HL-60 (cell line): ENCODE measurements around the gene MFSD2A.
"Not testable (repeated sequence)": the region's sequence is repeated elsewhere in the genome, so short reads cannot be mapped to it uniquely, and the experiment has no call there.

Source experiments
- DNase-seq, 2 experiments: peaks; one replicate each; pipeline ENCODE4 v3.0.0-alpha.2; 2010 to 2020; ENCODE audit warnings: low read depth in 1 of 2, low spot score in 1 of 2
- H3K27ac ChIP-seq: fragments of 250-450 bp; sonication (Bioruptor Pico); replicated peaks from 2 replicates; pipeline ENCODE4 v1.5.1; 2020; ENCODE audit warnings: mild to moderate bottlenecking, moderate library complexity
- H3K27me3 ChIP-seq: fragments of 250-450 bp; sonication (Bioruptor Pico); 2 replicates; pipeline ENCODE4 v1.5.1; 2021; ENCODE audit warnings: mild to moderate bottlenecking, moderate library complexity; ENCODE audit not compliant: insufficient read depth, poor library complexity, severe bottlenecking
- H3K4me3 ChIP-seq: replicated peaks from 2 replicates; pipeline ENCODE4 v1.5.1; 2011; ENCODE audit warnings: mild to moderate bottlenecking, control low read depth, low read length; ENCODE audit not compliant: insufficient read depth
- CTCF ChIP-seq: IDR thresholded peaks from one replicate; pipeline ENCODE4 v1.5.1; 2011; ENCODE audit warnings: low read length, control low read depth, inconsistent platforms; ENCODE audit not compliant: insufficient read depth
- GABPA ChIP-seq: IDR thresholded peaks from 2 replicates; pipeline ENCODE4 v1.6.1; 2012; ENCODE audit warnings: low read depth
- POLR2AphosphoS5 ChIP-seq: IDR thresholded peaks from 2 replicates; pipeline ENCODE4 v1.6.1; 2012; ENCODE audit warnings: low read depth
- SPI1 ChIP-seq: IDR thresholded peaks from 2 replicates; pipeline ENCODE4 v1.6.1; 2012; ENCODE audit warnings: low read depth, mild to moderate bottlenecking, borderline replicate concordance
- TF ChIP-seq, protein P1 (sequence below): IDR thresholded peaks from 2 replicates; pipeline ENCODE4 v1.6.1; 2012; ENCODE audit warnings: low read depth; ENCODE audit not compliant: insufficient replicate concordance

Gene MFSD2A

GRCh38 chr1:39981385-39981784 lies 26.4 kb downstream of the MFSD2A start:
- H3K4me3 ChIP-seq: no peak overlapping the region
- no peak for DNase-seq
- no peak for TF ChIP-seq SPI1
- TF ChIP-seq CTCF: no peak
- no peak for TF ChIP-seq GABPA
- no peak for TF ChIP-seq POLR2AphosphoS5
- no peaks in the 10 kb centered on the region for H3K27me3 ChIP-seq
- H3K27ac ChIP-seq: no peak overlapping the region

GRCh38 chr1:39981945-39982344 lies 27.0 kb downstream of the MFSD2A start:
- no peak overlapping the region for H3K27ac ChIP-seq
- no peak for DNase-seq
- no peak overlapping the region for H3K4me3 ChIP-seq
- no peaks in the 10 kb centered on the region for H3K27me3 ChIP-seq
- no peak for TF ChIP-seq GABPA
- TF ChIP-seq, protein P1, sequence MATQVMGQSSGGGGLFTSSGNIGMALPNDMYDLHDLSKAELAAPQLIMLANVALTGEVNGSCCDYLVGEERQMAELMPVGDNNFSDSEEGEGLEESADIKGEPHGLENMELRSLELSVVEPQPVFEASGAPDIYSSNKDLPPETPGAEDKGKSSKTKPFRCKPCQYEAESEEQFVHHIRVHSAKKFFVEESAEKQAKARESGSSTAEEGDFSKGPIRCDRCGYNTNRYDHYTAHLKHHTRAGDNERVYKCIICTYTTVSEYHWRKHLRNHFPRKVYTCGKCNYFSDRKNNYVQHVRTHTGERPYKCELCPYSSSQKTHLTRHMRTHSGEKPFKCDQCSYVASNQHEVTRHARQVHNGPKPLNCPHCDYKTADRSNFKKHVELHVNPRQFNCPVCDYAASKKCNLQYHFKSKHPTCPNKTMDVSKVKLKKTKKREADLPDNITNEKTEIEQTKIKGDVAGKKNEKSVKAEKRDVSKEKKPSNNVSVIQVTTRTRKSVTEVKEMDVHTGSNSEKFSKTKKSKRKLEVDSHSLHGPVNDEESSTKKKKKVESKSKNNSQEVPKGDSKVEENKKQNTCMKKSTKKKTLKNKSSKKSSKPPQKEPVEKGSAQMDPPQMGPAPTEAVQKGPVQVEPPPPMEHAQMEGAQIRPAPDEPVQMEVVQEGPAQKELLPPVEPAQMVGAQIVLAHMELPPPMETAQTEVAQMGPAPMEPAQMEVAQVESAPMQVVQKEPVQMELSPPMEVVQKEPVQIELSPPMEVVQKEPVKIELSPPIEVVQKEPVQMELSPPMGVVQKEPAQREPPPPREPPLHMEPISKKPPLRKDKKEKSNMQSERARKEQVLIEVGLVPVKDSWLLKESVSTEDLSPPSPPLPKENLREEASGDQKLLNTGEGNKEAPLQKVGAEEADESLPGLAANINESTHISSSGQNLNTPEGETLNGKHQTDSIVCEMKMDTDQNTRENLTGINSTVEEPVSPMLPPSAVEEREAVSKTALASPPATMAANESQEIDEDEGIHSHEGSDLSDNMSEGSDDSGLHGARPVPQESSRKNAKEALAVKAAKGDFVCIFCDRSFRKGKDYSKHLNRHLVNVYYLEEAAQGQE: no peak
- TF ChIP-seq SPI1: no peak
- no peak for TF ChIP-seq CTCF
- TF ChIP-seq POLR2AphosphoS5: no peak

DNA sequence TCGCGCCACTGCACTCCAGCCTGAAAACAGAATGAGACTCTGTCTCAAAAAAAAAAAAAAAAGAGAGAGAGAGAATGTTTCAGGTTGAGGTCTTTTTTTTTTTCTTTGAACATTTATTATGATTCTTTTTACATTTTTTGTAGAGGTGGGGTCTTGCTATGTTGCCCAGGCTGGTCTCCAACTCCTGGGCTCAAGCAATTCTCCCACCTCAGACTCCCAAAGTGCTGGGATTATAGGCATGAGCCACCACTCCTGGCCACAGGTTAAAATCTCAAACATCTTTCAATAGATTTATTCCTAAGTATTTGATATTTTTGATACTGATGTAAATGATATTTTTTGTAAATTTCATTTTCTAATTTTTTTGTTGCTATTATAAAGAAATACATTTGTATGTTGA lies 29.5 kb downstream of the MFSD2A start:
- DNase-seq, H3K27me3 ChIP-seq, H3K27ac ChIP-seq, H3K4me3 ChIP-seq: not testable (repeated sequence)

DNA sequence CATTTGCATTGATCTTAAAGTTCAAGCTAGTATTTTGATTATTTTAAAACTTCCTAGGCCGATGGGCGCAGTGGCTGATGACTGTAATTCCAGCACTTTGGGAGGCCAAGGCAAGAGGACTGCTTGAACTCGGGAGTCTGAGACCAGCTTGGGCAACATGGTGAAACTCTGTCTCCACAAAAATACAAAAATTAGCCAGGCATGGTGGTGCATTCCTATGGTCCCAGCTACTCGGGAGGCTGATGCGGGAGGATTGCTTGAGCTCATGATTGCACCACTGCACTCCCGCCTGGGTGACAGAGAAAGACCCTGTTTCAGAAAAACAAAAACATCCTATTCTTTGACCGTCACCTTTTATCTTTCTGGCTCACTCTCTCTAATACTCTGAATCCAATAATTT lies 30.0 kb downstream of the MFSD2A start:
- H3K27me3 ChIP-seq: no peaks in the 10 kb centered on the region
- no peak for DNase-seq
- TF ChIP-seq SPI1: no peak
- H3K27ac ChIP-seq: no peak overlapping the region
- no peak overlapping the region for H3K4me3 ChIP-seq

- no peak overlapping the region for H3K4me3 ChIP-seq
- no peak overlapping the region for H3K27ac ChIP-seq
- H3K27me3 ChIP-seq: no peaks in the 10 kb centered on the region
- no peak for DNase-seq
- TF ChIP-seq POLR2AphosphoS5 (no peak), GABPA (no peak), SPI1 (no peak), CTCF (no peak)
- TF ChIP-seq, protein P1: no peak
These were observed 32.9 kb downstream of the MFSD2A start for GRCh38 chr1:39987869-39988268.
